Stomach (tissue), 19 donors: ENCODE measurements around the gene TBC1D30. TPM values are rescaled to one million over a fixed set of nuclear protein-coding genes. Genes with fewer than 3 reads are reported as not detected.
A peak's percentile ranks its signal among the peaks of the same experiment; 100 is the strongest.
"Not testable (repeated sequence)": the region's sequence is repeated elsewhere in the genome, so short reads cannot be mapped to it uniquely, and the experiment has no call there.

Experiments used
- DNase-seq, 2 donors: peaks; one replicate each; pipeline versions ENCODE4 v3.0.0 to v3.0.0-alpha.2; 2013 to 2019
- H3K27ac ChIP-seq, 5 donors: fragments of 200-600 bp in 4 of 5; sonication (generic) in 4 of 5; one replicate each; pipeline ENCODE4 v1.5.1; 2013 to 2019; ENCODE audit warnings: mild to moderate bottlenecking in 1 of 5, moderate library complexity in 1 of 5
- H3K27me3 ChIP-seq, 3 donors: fragments of 200-600 bp; sonication (generic); one replicate each; pipeline ENCODE4 v1.5.1; 2017 to 2019; ENCODE audit warnings: mixed run types in 1 of 3
- H3K36me3 ChIP-seq, 4 donors: fragments of 200-600 bp; sonication (generic); 1 replicate in 3 of 4; 2 replicates in 1 of 4; pipeline ENCODE4 v1.5.1; 2016 to 2019
- H3K4me1 ChIP-seq, 4 donors: fragments of 200-600 bp; sonication (generic); one replicate each; pipeline ENCODE4 v1.5.1; 2016 to 2019
- H3K4me3 ChIP-seq, 4 donors: fragments of 200-600 bp; sonication (generic) in 3 of 4; one replicate each; pipeline ENCODE4 v1.5.1; 2016 to 2019; ENCODE audit warnings: mild to moderate bottlenecking in 1 of 4
- H3K9me3 ChIP-seq, 4 donors: fragments of 200-600 bp; sonication (generic); one replicate each; pipeline ENCODE4 v1.5.1; 2016 to 2019
- CTCF ChIP-seq, 7 experiments: fragments of 450-650 bp in 4 of 7; fragments of 200-600 bp in 3 of 7; sonication (generic) in 3 of 7; IDR thresholded peaks; one replicate each; pipeline ENCODE4 v1.5.1; 2016 to 2019; ENCODE audit warnings: antibody characterized with exemption in 7 of 7, control low read depth in 2 of 7, mild to moderate bottlenecking in 1 of 7
- EP300 ChIP-seq: sonication (generic); formaldehyde crosslinking; IDR thresholded peaks from one replicate; pipeline ENCODE4 v1.6.1; 2017; ENCODE audit warnings: antibody characterized with exemption
- POLR2A ChIP-seq, 4 donors: fragments of 450-650 bp; IDR thresholded peaks; one replicate each; pipeline ENCODE4 v1.6.1; 2016; ENCODE audit warnings: antibody characterized with exemption in 4 of 4, control low read depth in 2 of 4, mild to moderate bottlenecking in 1 of 4, moderate library complexity in 1 of 4
- POLR2AphosphoS5 ChIP-seq, 3 donors: sonication (generic); formaldehyde crosslinking; IDR thresholded peaks; one replicate each; pipeline ENCODE4 v1.6.1; 2016; ENCODE audit warnings: antibody characterized with exemption in 3 of 3
- WGBS, 5 donors: extraction: QIAGEN DNeasy Blood & Tissue Kit in 3 of 5; methylation state at CpG; one replicate each; pipeline versions ENCODE4 v1.1.5 to v1.1.7; 2013 to 2018; 5-methylcytosine and 5-hydroxymethylcytosine counted together
- intact Hi-C: fragments of 100-400 bp; cut with DNase I; formaldehyde crosslinking; loops from one replicate; pipeline ENCODE4 v1.15.1; 2023; ENCODE audit warnings: low total_unique reads
- long read RNA-seq, 10 donors: transcript quantifications; one replicate each; lab custom pipeline, GENCODE V29; 2026
- polyA plus RNA-seq, 3 donors: library from polyadenylated mRNA; stranded (reverse); fragments of 200-250 nt; gene quantifications; one replicate each; pipeline ENCODE4 v1.2.3, GENCODE V29; 2013
- total RNA-seq, 5 donors: library from RNA; depleted of rRNA; stranded (reverse); fragments of >200 nt; gene quantifications; one replicate each; pipeline versions ENCODE4 v1.1.0 to v1.2.3, GENCODE V29; 2014 to 2016
- donor health status: healthy with polysubstance abuse.
- donor health status: Bipolar disorder and iron deficiency.
- donor health status: healthy.

TBC1D30 gene
- total RNA-seq (10 to 100 TPM in 4 of 5 donors, 1 to 10 TPM in 1; 6.4 to 41.1 (median 11.2) TPM), polyA plus RNA-seq (1 to 10 TPM; 1.8 to 6.7 (median 3.9) TPM)
- long read RNA-seq, donor 1, result 0 reads
- long read RNA-seq, donor 2, result 0 reads
- long read RNA-seq, donor 3, result 0 reads
- long read RNA-seq, donor 4, result 0 reads
- long read RNA-seq, donor 5, result 0 reads
- long read RNA-seq, donor 6, result 0 reads
- long read RNA-seq, donor 7, result 0 reads
- long read RNA-seq, donor 8, result 0 reads
- long read RNA-seq, donor 9, result 0 reads
- long read RNA-seq, donor 10, result 0 reads

GRCh38 chr12:64824500-64825142, at the start of gene TBC1D30:
Gene TBC1D30, plus strand, starts transcription at chr12:64824647. Its CDS starts 233 bp downstream, at chr12:64824880.
- H3K4me1 ChIP-seq, result peaks cover 21 to 30% (median 28%) of the 10 kb centered on the region in 4 donors
- peaks cover 0 to 13% (median 0%) of the 10 kb centered on the region in 4 donors for H3K9me3 ChIP-seq
- peaks cover 10 to 58% (median 34%) of the 10 kb centered on the region in 3 donors for H3K27me3 ChIP-seq
- peak within 1 kb of the TSS; percentile 35 to 66 (median 55) for H3K4me3 ChIP-seq
- no peak within 1 kb of the TSS for H3K27ac ChIP-seq
- WGBS, 5 donors, result 0 to 2% (median 1%) methylated on average over 27 to 69 of the region's 69 CpGs
- DNase-seq, result peak in 1 of 2 donors; percentile 75
- TF ChIP-seq CTCF (IDR thresholded peaks at IDR 0.05) (no peak), POLR2A (IDR thresholded peaks at IDR 0.05) (no peak), EP300 (no peak), POLR2AphosphoS5 (IDR thresholded peaks at IDR 0.05) (no peak)
- peaks cover 0 to 3% (median 0%) of the 10 kb centered on the region in 4 donors for H3K36me3 ChIP-seq
- intact Hi-C loops, result no loop called here

GRCh38 chr12:64775147-64775736, 49.2 kb upstream of the TBC1D30 start:
- H3K27ac ChIP-seq, intact Hi-C loops, H3K4me3 ChIP-seq, H3K27me3 ChIP-seq, H3K36me3 ChIP-seq, DNase-seq: not testable (repeated sequence)
- peaks cover under 1 to 12% (median 9%) of the 10 kb centered on the region in 4 donors for H3K4me1 ChIP-seq
- H3K9me3 ChIP-seq, result peaks cover 6 to 27% (median 20%) of the 10 kb centered on the region in 4 donors

GRCh38 chr12:64779354-64779974, 45.0 kb upstream of the TBC1D30 start:
- WGBS, 5 donors, result 42 to 57% (median 53%) methylated on average over 10 of the region's 10 CpGs
- DNase-seq, result peak in 1 of 2 donors; percentile 27
- Histone ChIP-seq H3K4me1 (peaks cover 17 to 45% (median 29%) of the 10 kb centered on the region in 4 donors), H3K9me3 (peaks cover 6 to 22% (median 15%) of the 10 kb centered on the region in 4 donors), H3K36me3 (no peaks in the 10 kb centered on the region), H3K4me3 (peak overlapping the region in 2 of 4 donors; percentile 61 to 85), H3K27me3 (peaks cover 0 to 39% (median 9%) of the 10 kb centered on the region in 3 donors), H3K27ac (peak overlapping the region in 4 of 5 donors; percentile 76 to 88 (median 86))
- intact Hi-C loops, result no loop called here
- TF ChIP-seq CTCF (IDR thresholded peaks at IDR 0.05) (no peak), POLR2AphosphoS5 (IDR thresholded peaks at IDR 0.05) (no peak), POLR2A (IDR thresholded peaks at IDR 0.05) (no peak), EP300 (no peak)

GRCh38 chr12:64780132-64780530, 44.3 kb upstream of the TBC1D30 start:
- intact Hi-C loops, result no loop called here
- Histone ChIP-seq H3K27ac (peak overlapping the region; percentile 76 to 91 (median 87)), H3K27me3 (peaks cover 0 to 43% (median 9%) of the 10 kb centered on the region in 3 donors), H3K36me3 (no peaks in the 10 kb centered on the region), H3K4me3 (peak overlapping the region; percentile 61 to 85 (median 64)), H3K4me1 (peaks cover 17 to 45% (median 29%) of the 10 kb centered on the region in 4 donors), H3K9me3 (peaks cover 3 to 16% (median 9%) of the 10 kb centered on the region in 4 donors)
- WGBS, 5 donors, result 5 to 11% (median 5%) methylated on average over 15 of the region's 15 CpGs
- no peak for TF ChIP-seq POLR2A (IDR thresholded peaks at IDR 0.05)
- TF ChIP-seq POLR2AphosphoS5 (IDR thresholded peaks at IDR 0.05), result no peak
- TF ChIP-seq CTCF (IDR thresholded peaks at IDR 0.05), result no peak
- TF ChIP-seq EP300, result no peak
- no peak for DNase-seq
